KOPT-K1 (cell line): Measurements from ENCODE around the gene AKR1C8.

Experiments
- H3K27ac ChIP-seq: fragments of 200-600 bp; sonication (generic); 2 replicates; pipeline ENCODE4 v1.5.1; 2016; ENCODE audit warnings: antibody characterized with exemption, mild to moderate bottlenecking, low read depth, low read length; ENCODE audit not compliant: poor library complexity, severe bottlenecking
- H3K36me3 ChIP-seq: fragments of 200-600 bp; sonication (generic); 2 replicates; pipeline ENCODE4 v1.5.1; 2017; ENCODE audit warnings: antibody characterized with exemption, mild to moderate bottlenecking, low read length, moderate library complexity; ENCODE audit not compliant: insufficient read depth
- H3K9me3 ChIP-seq: fragments of 200-600 bp; sonication (generic); 2 replicates; pipeline ENCODE4 v1.5.1; 2017; ENCODE audit warnings: antibody characterized with exemption, low read length, mild to moderate bottlenecking; ENCODE audit not compliant: insufficient read depth, poor library complexity, severe bottlenecking

The AKR1C8 gene

DNA sequence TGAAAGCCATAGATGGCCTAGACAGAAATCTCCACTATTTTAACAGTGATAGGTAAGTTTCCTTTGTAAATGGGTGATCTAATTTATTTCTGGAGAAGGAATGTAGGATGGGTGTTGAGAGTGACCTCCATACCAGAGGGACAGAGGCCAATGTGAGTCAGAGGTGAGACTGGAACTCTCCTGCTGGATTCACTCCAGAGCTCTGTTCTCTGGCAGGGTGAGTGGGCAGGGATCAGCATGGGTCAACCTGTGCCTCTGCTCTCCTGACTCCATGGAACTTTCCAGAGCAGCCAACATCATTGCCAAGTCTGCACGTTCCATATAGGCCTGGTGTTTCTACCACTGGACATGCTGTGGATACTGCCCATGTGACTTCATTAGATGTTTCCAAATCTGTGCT, 79.3 kb downstream of the AKR1C8 start:
- H3K27ac ChIP-seq, result no peak overlapping the region
- no peaks in the 10 kb centered on the region for H3K9me3 ChIP-seq
- no peaks in the 10 kb centered on the region for H3K36me3 ChIP-seq
